BLaER1 (cell line): Measurements from ENCODE around the gene BEX2.
"Not testable (repeated sequence)": the region's sequence is repeated elsewhere in the genome, so short reads cannot be mapped to it uniquely, and the experiment has no call there.

Experiments used
- H3K27ac ChIP-seq: shearing (Covaris generic); formaldehyde crosslinking; 2 replicates; pipeline ENCODE4 v1.8.1; 2022
- H3K27me3 ChIP-seq: shearing (Covaris generic); formaldehyde crosslinking; 2 replicates; pipeline ENCODE4 v1.8.1; 2022
- H3K36me3 ChIP-seq: shearing (Covaris generic); formaldehyde crosslinking; 2 replicates; pipeline ENCODE4 v1.8.1; 2022
- H3K4me1 ChIP-seq: shearing (Covaris generic); formaldehyde crosslinking; 2 replicates; pipeline ENCODE4 v1.8.1; 2022
- H3K4me2 ChIP-seq: shearing (Covaris generic); formaldehyde crosslinking; 2 replicates; pipeline ENCODE4 v1.8.1; 2022
- H3K4me3 ChIP-seq: shearing (Covaris generic); formaldehyde crosslinking; 2 replicates; pipeline ENCODE4 v1.8.1; 2022
- H3K9ac ChIP-seq: shearing (Covaris generic); formaldehyde crosslinking; 2 replicates; pipeline ENCODE4 v1.8.1; 2022
- H3K9me3 ChIP-seq: shearing (Covaris generic); formaldehyde crosslinking; 2 replicates; pipeline ENCODE4 v1.8.1; 2022
- H4K20me1 ChIP-seq: shearing (Covaris generic); formaldehyde crosslinking; 2 replicates; pipeline ENCODE4 v1.8.1; 2022
- Cebpa-rat ChIP-seq: shearing (Covaris generic); IDR thresholded peaks from 2 replicates; pipeline ENCODE4 v1.8.1; 2022

BEX2 gene

GRCh38 chrX:103310555-103311398 is at the start of gene BEX2:
TSS of gene BEX2 (minus strand) at chrX:103310990. CDS start at chrX:103309976, 1,014 bp downstream.
- H3K4me2 ChIP-seq, result no peak within 1 kb of the TSS
- TF ChIP-seq Cebpa-rat, result no peak
- no peaks in the 10 kb centered on the region for H4K20me1 ChIP-seq
- H3K27me3 ChIP-seq, result no peaks in the 10 kb centered on the region
- no peaks in the 10 kb centered on the region for H3K4me1 ChIP-seq
- H3K36me3 ChIP-seq, result no peaks in the 10 kb centered on the region
- H3K9ac ChIP-seq, result no peak within 1 kb of the TSS
- no peak within 1 kb of the TSS for H3K4me3 ChIP-seq
- peaks cover 13% of the 10 kb centered on the region for H3K9me3 ChIP-seq
- H3K27ac ChIP-seq, result no peak within 1 kb of the TSS

GRCh38 chrX:103360092-103360491 is 49.3 kb upstream of the BEX2 start:
- Histone ChIP-seq H3K4me1 (no peaks in the 10 kb centered on the region), H3K4me3 (no peak overlapping the region), H3K9ac (no peak overlapping the region), H3K4me2 (no peak overlapping the region), H3K36me3 (no peaks in the 10 kb centered on the region), H4K20me1 (0 out of 2 replicates have a peak, but pooled peaks cover 4% of the 10 kb centered on the region), H3K9me3 (no peaks in the 10 kb centered on the region), H3K27me3 (no peaks in the 10 kb centered on the region), H3K27ac (no peak overlapping the region)
- TF ChIP-seq Cebpa-rat, result no peak

- H3K4me3 ChIP-seq, H3K4me1 ChIP-seq, H4K20me1 ChIP-seq, H3K36me3 ChIP-seq, H3K4me2 ChIP-seq, H3K27me3 ChIP-seq, H3K9me3 ChIP-seq, H3K27ac ChIP-seq, H3K9ac ChIP-seq: not testable (repeated sequence)
These were observed 48.8 kb upstream of the BEX2 start for GRCh38 chrX:103359605-103360004.

DNA sequence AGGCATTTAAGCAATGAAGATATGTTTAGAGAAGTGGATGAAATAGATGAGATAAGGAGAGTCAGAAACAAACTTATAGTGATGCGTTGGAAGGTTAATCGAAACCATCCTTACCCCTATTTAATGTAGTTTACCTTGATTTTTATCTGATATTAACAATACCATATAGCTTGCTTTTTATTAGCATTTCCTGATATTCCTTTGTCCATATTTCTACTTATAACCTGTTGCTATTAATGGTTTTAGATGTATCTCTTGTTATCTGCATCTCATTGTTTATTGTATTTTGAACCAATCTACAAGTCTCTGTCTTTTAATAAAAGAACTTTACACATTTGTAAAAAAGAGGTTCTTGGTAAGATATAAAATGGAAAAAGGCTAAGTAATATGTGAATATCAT is 47.1 kb upstream of the BEX2 start:
- Histone ChIP-seq H3K4me3 (no peak overlapping the region), H3K9ac (0 out of 2 replicates have a peak overlapping the region, but pooled peaks have one; percentile 80)

DNA sequence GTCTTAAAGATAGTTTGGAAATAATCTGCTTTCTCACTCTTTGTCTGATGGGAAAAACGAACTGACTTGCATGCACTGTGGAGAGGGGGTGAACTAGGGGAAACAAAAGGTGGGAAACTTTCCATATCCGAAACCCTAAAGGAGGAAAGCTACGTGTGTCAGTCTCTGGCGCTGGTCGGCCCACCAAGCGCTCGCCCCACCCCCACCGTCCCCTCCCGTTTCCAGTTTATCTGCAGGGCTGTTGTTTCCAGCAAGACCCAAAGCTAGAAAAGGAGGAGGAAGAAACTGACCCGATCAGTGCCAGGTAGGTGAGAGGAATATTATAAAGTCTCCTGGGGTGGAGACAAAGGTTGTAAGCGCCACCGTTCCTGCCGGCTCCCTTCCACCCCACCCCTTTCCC is 46.1 kb upstream of the BEX2 start:
- Histone ChIP-seq H3K27me3 (no peaks in the 10 kb centered on the region), H3K9ac (peak overlapping the region; percentile 80), H3K27ac (peak overlapping the region; percentile 53), H3K4me2 (peak overlapping the region; percentile 68), H3K4me1 (no peaks in the 10 kb centered on the region), H3K4me3 (peak overlapping the region; percentile 73), H3K9me3 (no peaks in the 10 kb centered on the region), H3K36me3 (no peaks in the 10 kb centered on the region), H4K20me1 (0 out of 2 replicates have a peak, but pooled peaks cover 4% of the 10 kb centered on the region)
- no peak for TF ChIP-seq Cebpa-rat

More for the DNA sequence above, 47.1 kb upstream of the BEX2 start:
- no peak overlapping the region for H3K27ac ChIP-seq
- H3K36me3 ChIP-seq, result no peaks in the 10 kb centered on the region
- no peaks in the 10 kb centered on the region for H3K4me1 ChIP-seq
- 0 out of 2 replicates have a peak, but pooled peaks cover 4% of the 10 kb centered on the region for H4K20me1 ChIP-seq
- H3K27me3 ChIP-seq, result no peaks in the 10 kb centered on the region
- TF ChIP-seq Cebpa-rat, result no peak
- no peaks in the 10 kb centered on the region for H3K9me3 ChIP-seq
- peak overlapping the region; percentile 68; the same call in 1 of the 2 replicates for H3K4me2 ChIP-seq

DNA sequence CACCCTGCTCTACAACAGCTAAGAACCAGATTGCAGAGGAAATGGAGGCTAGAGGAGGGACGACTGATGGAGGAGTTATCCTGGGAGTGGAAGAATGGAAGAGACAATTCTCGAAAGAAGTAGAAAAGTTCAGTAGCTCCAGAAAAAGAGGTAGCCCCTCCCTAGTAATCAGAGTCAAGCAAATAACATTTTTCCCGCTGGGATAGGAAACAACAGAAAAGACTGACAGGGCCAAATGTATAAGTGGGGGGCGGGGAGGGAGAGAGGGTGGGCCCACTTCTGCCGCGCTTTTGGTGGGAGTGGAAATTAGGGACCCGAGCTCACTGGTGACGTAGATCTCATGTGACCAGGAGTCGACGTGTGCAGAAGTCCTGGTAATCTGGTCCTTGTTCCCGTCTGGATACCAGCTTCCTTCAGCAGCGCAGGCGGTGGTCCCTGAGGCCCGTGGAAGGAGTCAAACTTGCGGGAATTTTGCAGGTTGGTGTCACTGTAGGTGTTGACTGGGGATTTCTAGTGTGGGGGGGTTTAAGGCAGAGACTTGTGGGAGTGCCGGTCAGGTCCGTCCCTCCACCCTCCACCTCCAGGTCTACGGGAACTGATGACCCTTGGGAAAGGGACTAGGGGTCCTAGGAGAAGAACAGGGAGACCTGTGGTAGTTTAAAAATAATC is 45.5 kb upstream of the BEX2 start, which contains the start of gene TCEAL9:
TCEAL9 (plus strand) TSS at position 377 of the 669 bp plus-strand sequence. CDS start 1,179 bp downstream, outside the sequence.
- Histone ChIP-seq H3K9me3 (no peaks in the 10 kb centered on the region), H3K4me1 (no peaks in the 10 kb centered on the region), H3K27ac (peak within 1 kb of the TSS; percentile 53), H3K36me3 (no peaks in the 10 kb centered on the region), H3K4me3 (peak within 1 kb of the TSS; percentile 73), H3K27me3 (no peaks in the 10 kb centered on the region), H3K9ac (peak within 1 kb of the TSS; percentile 80), H4K20me1 (0 out of 2 replicates have a peak, but pooled peaks cover 4% of the 10 kb centered on the region), H3K4me2 (peak within 1 kb of the TSS; percentile 68)
- TF ChIP-seq Cebpa-rat, result no peak

GRCh38 chrX:103347682-103348397 is 37.0 kb upstream of the BEX2 start:
- no peak overlapping the region for H3K4me3 ChIP-seq
- no peaks in the 10 kb centered on the region for H3K9me3 ChIP-seq
- no peak overlapping the region for H3K9ac ChIP-seq
- H3K27ac ChIP-seq, result no peak overlapping the region
- no peaks in the 10 kb centered on the region for H4K20me1 ChIP-seq
- no peak overlapping the region for H3K4me2 ChIP-seq
- no peaks in the 10 kb centered on the region for H3K4me1 ChIP-seq
- H3K36me3 ChIP-seq, result no peaks in the 10 kb centered on the region
- no peak for TF ChIP-seq Cebpa-rat
- H3K27me3 ChIP-seq, result peaks cover 22% of the 10 kb centered on the region

DNA sequence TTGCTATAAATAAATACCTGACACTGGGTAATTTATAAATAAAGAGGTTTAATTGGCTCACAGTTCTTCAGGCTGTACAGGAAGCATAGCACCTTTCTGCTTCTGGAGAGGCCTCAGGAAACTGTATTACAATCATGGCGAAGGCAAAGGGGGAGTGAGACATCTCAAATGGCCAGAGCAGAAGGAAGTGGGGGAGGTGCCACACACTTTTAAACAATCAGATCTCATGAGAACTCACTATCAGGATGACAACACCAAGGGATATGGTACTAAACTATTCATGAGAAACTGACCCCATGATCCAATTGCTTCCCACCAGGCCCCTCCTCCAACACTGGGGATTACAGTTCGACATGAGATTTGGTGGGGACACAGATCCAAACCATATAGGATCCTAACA is 33.8 kb upstream of the BEX2 start:
- Histone ChIP-seq H4K20me1 (no peaks in the 10 kb centered on the region), H3K36me3 (no peaks in the 10 kb centered on the region), H3K4me3 (no peak overlapping the region), H3K9me3 (no peaks in the 10 kb centered on the region), H3K27me3 (peaks cover 18% of the 10 kb centered on the region), H3K9ac (no peak overlapping the region), H3K4me2 (no peak overlapping the region), H3K4me1 (no peaks in the 10 kb centered on the region), H3K27ac (no peak overlapping the region)
- no peak for TF ChIP-seq Cebpa-rat

DNA sequence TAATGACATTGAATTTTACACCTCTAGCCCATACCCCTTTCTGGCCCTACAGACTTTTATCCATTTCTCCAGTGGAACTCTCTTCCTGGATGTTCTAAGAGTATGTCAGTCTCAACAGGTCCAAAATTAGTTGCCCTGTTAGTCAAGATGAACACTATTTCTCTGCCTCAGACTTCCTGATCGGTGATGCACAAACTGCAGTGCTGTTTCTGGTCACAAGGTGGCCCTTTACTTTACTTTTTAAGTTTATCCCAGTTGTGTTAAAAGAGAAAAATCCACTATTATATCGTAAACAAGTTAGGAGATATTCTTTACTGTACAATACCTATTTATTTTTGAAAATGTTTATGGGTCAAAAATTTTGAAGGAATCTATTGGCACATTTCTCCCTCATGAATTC is 32.3 kb upstream of the BEX2 start:
- H3K4me3 ChIP-seq, result no peak overlapping the region
- TF ChIP-seq Cebpa-rat, result no peak
- H3K4me2 ChIP-seq, result no peak overlapping the region
- peaks cover 16% of the 10 kb centered on the region for H3K27me3 ChIP-seq
- H3K9me3 ChIP-seq, result no peaks in the 10 kb centered on the region
- H4K20me1 ChIP-seq, result no peaks in the 10 kb centered on the region
- H3K9ac ChIP-seq, result no peak overlapping the region
- no peaks in the 10 kb centered on the region for H3K36me3 ChIP-seq
- H3K27ac ChIP-seq, result no peak overlapping the region
- H3K4me1 ChIP-seq, result no peaks in the 10 kb centered on the region
